Skin epidermis (tissue), 12 donors: ENCODE data around the gene LPO.

Experiments
- H3K27ac ChIP-seq, 21 experiments: fragments of 200-600 bp; sonication (generic) in 11 of 21; one replicate each; pipeline ENCODE4 v1.5.0; 2020; ENCODE audit warnings: mild to moderate bottlenecking in 3 of 21, inconsistent platforms in 2 of 21, moderate library complexity in 2 of 21
- H3K4me3 ChIP-seq, 7 experiments: fragments of 200-600 bp; sonication (generic) in 2 of 7; one replicate each; pipeline ENCODE4 v1.5.0; 2020; ENCODE audit warnings: inconsistent platforms in 2 of 7, mild to moderate bottlenecking in 2 of 7, moderate library complexity in 1 of 7

LPO gene

DNA sequence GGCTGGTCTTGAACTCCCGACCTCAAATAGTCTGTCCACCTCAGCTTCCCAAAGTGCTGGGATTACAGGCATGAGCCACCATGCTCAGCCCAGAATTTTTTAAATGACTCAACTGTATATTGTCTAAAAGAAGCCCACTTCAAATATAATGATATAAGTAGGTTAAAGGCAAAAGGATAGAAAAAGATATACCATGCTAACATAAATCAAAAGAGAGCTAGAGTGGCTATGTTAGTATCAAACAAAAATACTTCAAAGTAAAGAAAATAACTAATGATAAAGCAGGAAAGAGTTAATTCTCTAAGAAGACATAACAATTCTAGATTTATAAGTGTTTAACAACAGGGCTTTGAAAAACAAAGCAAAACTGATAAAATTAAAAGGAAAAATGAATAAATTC lies 55.6 kb downstream of the LPO start:
- no peak overlapping the region for H3K4me3 ChIP-seq
- no peak overlapping the region for H3K27ac ChIP-seq

DNA sequence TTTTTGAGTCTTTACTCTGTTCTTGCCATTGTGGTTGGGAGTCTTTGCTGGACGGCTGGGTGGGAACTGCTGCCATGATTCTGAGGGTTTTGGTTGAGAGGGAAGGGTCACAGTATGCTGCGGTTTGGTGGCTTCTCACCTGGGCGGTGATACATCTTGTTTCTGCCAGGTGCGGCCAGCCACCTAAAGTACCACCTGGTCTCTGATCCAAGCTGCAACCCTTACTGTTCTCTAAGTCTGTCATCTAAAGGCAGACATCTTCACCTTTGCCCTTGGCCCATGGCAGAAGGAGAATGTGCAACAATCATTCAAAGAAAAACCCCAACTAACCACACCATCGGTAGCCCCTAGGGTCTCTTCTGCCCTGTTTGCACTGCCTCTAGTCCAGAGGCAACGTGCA lies 62.0 kb downstream of the LPO start:
- Histone ChIP-seq H3K27ac (no peak overlapping the region), H3K4me3 (no peak overlapping the region)

DNA sequence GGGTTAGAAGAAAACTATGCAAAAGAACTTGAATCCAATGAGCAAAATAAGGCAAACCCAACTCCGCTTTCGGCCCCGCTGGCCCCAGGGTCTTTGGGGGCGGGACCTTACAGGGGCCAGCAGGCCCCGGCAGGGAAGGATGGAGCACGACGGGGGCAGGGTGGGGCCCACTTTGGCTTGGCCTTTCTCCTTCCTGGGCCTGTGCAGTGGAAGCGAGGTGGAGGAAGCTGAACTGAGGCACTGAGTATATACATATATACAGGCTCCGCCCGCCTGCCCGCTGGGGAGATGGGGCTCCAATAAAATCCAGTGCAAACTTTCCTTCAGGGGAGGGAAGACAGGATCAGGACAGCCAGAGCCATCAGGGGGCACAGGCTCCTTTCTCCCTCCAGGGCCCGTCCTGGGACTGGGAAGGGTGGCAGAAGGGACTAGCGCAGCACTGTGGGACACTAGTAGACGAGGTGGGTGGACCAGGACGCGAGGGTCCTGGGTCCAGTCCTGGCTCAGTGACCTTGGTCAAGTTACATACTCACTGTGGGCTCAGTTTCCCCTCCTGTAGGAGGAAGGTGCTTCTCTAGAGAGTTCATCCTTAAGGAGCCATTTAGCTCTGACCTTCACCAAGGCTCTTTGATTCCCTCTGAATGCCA lies 63.2 kb downstream of the LPO start:
- no peak overlapping the region for H3K27ac ChIP-seq
- no peak overlapping the region for H3K4me3 ChIP-seq

DNA sequence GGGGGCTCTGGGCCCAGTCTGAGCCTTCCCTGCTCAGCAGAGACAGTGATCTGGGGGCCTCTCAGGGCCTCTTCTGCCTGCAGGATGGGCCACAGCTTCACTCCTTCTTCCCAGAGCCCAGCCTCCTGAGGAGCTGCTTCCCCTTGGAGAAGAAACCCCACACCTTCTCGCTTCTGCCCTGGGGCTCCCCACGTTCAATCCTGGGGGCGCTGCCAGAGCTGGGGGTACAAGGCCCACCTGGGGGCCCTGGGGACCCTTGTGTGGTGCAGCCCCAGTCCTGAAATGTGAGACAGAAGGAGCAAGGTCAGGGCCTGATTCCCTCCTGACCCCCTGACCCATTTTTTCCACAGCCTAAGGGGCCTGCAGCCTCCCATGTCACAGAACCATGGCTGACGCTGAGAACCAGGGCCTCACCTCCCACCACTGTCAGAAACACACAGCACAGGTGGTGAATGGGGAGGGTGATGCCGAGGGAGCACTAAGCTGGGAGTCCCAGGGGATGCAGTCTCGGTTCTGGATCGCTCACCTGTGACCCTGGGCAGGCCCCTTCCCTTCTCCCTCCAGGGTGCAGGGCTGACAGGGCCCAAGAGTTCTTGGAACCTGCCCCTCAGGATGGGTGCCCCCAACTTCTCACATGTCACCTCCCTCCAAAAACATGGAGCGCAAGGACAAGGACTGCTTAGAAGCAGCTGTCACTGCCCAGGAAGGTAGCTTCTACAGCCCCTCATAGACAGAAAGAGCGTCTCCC lies 64.0 kb downstream of the LPO start:
- Histone ChIP-seq H3K4me3 (no peak overlapping the region), H3K27ac (no peak overlapping the region)

DNA sequence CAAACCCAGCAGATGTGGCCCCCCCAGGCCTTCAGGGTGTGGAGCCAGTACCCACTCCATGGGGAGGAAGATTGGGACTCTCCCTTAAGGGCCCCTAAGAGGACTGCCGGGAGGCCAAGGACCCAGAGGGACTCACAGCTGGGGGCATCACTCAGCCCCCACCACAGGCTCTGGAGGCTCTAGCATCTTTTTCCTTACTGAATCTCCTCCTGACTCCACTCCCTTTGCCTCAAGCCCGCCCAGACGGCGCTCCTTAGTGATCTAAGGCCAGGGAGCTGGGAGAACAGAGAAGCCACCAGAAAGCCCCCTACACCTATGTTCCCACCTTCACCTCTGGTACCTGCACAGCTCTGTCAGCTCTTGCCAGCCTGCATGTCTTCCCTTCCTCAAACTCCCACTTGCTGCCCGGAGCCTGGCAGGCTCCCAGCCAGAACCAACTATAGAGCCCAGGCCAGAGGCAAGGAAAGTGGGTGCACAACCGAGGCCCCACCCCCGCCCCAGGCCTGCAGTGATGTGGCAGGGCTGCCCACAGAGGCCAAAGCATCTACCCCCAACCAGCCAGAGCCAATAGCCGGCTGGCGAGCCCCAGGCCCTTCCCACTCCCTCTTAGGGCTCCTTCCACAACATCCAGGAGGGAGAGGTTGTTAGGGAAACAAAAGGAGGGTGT lies 64.7 kb downstream of the LPO start:
- H3K4me3 ChIP-seq = no peak overlapping the region
- no peak overlapping the region for H3K27ac ChIP-seq

DNA sequence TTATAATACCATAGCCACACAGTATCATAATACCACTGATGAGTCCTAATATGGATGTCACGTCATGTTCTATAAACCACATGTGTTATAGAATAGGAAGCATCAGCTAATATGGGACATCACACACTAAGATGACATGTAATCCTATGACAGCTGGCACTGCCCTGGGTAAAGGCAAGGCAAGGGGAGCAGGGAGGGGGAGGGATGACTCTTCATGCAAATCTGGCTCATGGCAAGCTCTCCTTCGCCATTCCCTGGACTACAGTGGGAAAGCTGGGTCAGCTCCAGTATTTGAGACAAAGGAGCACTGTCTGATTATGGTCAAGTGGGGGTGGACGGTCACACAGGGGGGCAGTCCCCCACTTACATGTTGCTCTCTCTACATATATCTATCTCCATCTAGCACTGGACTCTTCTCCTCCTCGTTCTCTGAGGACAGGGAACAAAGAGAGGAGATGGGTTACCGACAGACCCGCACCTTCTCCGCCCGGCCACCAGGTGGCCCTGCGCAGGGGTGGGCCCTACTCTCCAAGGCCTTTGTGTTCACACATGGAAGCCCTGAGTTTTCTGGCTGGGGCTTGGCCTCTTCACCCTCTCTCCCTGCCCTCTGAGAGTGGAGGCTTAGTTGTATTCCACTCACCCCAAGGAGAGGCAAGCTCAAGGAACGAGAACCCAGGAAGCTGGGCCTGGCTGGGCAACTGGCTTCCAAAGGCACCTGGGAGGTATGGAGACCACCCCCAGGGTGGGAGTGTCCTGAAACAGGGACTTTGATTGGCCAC lies 65.8 kb downstream of the LPO start:
- H3K4me3 ChIP-seq = no peak overlapping the region
- peak overlapping the region in 1 of 21 experiments; percentile 58 for H3K27ac ChIP-seq

DNA sequence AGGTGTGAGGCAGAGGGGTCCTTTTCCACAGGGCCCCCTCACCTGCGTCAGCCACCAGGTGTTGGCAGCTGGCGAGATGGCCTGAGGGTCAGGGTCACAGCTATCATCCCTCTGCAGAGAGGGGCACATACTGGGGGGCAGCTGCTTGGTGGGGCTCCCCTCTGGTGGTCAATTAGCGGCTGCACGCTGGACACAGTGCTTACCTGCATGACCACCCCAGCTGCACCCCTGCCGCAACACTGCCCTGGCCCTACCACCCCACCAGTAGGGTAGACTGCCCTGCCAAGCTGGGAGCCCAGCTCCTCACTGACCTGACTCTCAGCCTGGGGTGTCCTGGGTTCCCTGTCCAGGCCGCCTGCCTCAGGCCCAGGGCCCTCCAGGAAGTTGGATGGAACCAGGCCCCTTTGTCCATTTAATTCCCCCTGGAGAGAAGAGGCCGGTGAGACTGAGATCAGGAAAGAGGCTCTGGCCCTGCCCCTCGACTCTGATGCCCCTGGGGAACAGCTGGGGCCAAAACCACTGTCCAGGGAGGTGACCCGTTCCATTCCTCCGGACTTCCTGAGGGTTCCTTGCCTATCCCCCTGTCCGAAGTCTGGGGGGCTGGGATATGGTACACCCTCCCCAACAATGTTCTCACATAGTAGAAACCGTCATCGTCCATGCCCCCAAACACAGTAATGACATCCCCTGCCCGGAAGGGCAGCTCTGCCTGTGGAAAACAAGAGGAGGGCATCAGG lies 66.5 kb downstream of the LPO start:
- no peak overlapping the region for H3K4me3 ChIP-seq
- H3K27ac ChIP-seq = peak overlapping the region in 2 of 21 experiments; percentile 48 to 58

DNA sequence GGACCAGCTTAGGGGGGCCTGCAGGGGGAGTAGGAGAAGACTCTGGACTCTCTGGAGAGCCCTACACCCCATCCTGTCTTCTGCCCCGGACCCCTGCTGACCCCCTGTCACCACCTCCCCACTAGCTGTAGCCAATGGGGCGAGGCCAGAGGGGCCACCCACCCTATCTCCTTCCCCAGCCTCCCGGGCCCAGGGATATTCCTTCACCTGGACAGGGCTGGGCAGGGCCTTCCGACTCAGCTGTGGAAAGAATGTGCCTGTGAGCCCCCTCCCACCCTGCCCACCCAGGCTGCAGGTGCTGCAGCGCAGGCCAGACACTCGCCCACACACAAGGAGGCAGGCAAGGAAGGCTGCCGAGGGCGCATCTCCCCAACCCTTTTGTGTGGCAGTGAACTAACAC lies 67.2 kb downstream of the LPO start:
- H3K27ac ChIP-seq = peak overlapping the region in 2 of 21 experiments; percentile 48 to 58

DNA sequence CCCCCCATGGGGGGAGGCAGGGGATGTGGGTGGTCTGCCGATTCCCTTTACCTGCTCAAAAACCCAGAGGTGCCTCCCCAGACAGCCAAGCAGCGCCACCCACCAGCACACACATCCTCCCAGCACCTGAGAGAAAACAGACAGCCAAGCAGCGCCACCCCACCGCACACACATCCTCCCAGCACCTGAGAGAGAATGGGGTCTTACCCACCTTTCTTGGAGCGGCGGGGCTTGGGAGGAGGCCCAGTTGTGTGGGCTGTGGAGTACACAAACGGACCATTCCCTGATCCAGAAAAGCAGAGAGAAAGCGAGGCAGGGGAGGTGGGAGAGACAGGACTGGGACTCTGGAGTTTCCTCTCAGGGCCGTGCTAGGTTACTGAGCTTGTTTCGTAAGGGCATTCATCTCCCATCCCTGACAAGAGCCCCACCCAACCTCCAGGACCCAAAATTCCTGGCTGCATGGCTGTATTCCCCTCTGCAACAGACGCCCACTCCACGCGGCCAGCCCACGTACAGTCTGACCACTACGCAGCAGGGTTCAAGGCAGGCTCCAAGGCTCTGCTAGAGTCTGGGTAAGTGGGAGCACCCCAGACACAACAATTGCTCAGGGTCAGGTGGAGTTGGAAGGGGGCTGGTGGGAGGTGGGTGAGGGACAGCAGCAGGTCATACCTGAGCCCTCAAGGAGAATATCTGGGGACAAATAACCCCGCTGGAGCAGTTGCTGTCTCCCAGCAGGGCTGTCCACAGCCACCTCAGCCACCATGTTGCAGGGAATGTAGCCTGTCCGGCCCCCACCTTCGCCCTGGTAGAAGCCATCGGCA lies 68.0 kb downstream of the LPO start:
- peak overlapping the region in 2 of 21 experiments; percentile 48 to 58 for H3K27ac ChIP-seq
- H3K4me3 ChIP-seq = no peak overlapping the region

More for the DNA sequence above, 67.2 kb downstream of the LPO start:
- H3K4me3 ChIP-seq = no peak overlapping the region

DNA sequence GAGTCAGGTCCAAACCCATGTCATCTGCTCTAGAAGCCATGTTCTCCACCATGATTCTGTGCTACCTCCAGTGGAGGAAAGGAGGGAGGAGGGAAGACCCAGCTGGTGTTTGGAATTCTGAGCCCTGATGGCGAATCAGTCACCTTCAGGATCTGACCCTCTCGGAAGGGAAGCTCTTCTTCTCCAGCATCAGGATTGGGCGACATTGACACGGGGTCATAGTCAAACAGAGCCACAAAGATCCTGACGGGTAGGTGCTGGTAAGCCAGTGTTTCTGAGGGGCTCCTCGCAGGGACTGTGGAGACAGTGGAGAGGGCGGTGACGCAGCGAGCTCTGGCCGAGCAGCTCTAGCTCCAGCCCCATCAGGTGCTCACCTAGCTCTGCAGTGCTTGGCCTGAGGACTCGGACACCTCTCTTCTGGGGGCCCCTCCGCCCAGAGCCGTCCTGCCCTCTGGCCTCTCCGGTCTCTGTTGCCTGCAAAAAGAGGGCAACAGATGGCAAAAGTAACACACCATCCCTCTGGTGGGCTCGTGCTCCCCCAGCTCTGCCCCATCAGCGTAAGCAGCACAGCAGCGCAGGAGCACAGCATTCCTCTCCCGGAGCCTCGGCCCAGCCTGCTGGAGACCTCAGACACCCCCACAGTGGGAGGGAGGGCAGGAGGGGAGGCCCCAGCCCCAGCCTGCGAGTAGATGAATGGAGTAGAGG lies 69.2 kb downstream of the LPO start:
- H3K4me3 ChIP-seq = no peak overlapping the region
- H3K27ac ChIP-seq = no peak overlapping the region

DNA sequence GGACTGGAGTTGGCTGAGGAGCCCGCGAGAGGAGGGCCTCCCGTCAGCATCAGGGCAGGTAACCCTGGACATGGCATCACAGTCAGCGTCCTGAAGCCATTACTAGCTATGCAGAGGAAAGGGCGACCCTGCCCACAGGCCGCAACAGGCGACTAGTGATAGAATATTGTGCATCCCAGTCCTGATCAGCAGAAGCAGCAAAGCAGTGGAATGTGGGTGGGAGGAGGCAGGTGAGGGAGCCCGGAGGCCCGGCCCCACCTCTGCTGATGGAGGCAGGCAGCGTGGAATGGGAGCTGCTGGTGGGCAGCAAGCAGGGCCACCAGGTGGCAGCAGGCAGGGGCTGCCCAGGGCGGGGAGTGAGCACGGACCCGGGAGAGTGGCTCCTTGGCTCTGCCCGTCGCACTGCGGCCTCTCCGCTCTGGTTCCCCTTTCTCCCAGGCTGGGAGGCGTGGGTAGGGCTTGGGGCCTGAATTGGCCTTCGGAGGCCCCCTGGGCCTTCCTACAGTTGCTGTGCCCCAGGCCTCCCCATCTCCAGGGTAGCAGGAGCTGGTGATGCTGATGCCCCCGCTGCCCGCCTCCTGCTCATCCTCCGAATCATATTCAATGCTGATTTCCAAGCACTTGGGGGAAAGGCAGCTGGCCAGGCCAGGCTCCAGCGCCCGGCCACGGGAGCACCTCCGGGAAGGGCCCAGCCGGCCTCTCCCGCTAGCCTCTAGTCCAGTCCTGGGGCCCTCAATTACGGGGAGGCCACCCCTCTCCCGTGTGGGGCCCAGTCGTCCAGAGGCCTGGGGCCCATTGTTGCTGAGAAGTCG lies 70.0 kb downstream of the LPO start:
- H3K27ac ChIP-seq = no peak overlapping the region
- H3K4me3 ChIP-seq = no peak overlapping the region

DNA sequence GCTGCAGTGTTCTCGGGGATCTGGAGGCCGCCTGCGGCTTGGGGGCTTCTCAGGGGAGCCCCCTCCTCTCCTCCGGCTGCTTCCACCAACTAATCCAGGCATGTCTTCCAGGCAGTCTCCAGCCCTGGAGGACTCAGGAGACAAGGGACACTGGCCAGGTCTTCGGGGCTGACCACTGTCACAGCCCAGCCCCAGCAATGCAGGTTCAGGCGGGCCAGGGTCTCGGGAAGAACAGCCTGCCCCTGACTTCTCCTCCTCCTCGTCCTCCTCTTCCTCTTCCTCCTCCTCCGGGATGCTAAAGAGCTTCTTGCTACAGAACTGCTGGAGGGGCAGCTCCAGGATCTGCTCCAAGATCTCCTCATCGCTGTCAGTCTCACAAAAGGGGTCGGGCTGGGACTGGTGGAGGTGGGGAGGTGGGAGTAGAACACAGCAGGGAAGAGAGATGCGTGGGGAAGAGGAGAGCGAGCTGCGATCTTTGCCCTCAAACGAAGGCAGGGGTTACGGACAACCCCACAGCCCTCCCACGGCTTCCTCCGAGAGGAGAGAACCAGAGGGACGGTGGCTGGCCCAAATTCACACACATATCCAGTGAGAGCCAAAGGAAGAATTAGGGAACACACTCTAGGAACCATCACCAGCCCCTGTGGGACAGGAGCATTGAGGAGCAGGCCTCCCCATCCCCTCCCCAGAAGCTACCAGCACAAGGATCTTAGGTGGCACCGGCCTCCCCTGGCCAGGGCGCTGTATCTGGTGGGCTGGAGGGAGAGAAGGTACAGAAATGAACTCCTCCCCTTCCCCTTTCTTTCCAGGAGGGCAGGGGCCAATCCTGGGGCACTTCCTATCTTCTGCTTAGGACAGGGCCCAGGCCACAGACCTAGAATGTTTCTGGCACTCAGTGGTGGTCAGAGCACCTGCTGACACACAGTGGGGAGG lies 70.9 kb downstream of the LPO start:
- Histone ChIP-seq H3K4me3 (no peak overlapping the region), H3K27ac (no peak overlapping the region)

DNA sequence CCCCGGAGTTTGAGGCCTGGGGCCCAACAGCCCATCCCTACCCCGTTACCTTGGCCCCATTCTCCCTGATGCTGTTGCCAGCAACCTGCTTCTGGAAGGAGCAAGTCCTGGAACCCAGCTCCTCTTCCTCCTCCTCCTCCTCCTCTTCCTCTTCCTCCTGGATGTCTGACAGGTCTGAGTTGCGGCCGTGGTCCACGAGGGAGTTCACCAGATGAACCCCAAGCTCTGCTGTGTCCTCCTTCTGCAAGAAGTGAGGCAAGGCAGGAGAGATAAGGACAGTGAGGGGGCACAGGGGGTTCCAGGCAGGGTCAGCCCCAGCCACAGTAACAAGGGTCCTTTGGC lies 71.5 kb downstream of the LPO start:
- no peak overlapping the region for H3K27ac ChIP-seq

DNA sequence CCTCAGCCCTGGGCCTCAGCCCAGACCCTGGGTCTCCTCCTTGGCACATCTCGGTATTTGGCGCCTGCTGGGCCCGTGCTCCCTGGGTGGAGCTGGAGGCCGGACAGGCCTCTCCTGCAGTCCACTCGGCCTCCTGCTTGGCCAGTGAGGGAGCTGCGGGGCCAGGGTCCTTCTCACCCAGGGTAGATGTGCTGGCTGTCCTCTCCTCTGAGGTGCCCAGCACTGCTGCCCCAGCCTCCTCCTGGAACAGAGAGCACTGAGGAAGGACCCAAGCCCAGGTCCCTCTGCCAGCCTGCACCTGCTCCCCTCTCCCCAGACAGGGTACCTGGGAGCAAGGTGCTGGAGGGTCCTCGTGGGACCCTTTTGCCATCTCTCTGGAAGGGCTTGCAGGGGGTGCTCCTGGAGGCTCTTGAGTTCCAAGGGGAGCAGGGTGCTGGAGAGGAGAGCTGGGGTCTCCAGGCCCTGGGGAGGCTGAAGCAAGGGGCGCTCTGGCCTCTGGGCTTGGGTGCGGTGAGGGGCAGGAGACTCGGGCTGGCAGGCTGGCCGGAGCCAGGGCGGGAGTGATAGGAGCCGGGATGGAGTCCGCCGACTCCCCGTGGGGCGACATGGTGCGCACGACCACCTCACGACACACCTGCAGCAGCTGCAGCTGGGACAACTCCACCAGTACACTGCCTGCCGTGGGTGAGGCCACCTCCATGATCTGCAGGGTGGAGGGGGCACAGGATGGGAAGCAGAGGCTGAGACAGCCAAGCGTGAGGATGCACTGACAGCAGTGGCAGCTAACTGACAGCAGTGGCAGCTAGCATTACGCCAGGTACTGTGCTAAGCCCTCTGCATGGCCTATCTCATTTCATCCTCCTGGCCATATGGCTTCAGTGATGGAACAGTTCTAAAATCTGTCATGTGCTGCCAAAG lies 72.4 kb downstream of the LPO start:
- Histone ChIP-seq H3K4me3 (no peak overlapping the region), H3K27ac (no peak overlapping the region)

More for the DNA sequence above, 71.5 kb downstream of the LPO start:
- H3K4me3 ChIP-seq = no peak overlapping the region

DNA sequence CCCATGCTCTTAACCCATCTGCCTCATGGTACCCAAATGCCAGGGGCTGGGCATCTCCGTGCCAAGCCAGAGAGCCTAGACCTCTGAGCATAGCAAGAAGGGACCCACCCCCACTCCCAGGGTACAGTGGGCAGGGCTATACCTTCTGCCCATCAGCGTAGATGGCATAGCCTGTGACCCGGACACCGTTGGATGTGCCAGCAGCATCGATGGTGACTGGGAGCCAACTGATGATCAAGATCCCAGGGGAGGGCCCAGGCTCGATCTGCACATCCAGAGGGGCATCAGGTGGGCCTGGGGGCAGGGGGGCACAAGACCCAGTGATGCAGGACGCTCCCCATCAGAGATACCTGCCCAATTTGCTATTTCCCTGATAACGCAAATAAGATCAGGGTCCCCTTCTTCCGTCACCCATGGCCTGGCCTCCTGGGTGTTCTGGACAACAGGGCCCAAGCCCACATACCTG lies 73.1 kb downstream of the LPO start:
- Histone ChIP-seq H3K4me3 (no peak overlapping the region), H3K27ac (no peak overlapping the region)
